Measurements from ENCODE around the gene ADGRB3. TPM values are rescaled to one million over a fixed set of nuclear protein-coding genes. Genes with fewer than 3 reads are reported as not detected.

The ADGRB3 gene
- total and polyA plus RNA-seq, 10 of the 15 experiments (the other 5 are each of a cell fraction or from before 2014, with no cell fraction given), result 0.03 to 0.06 TPM; not detected in 8

DNA sequence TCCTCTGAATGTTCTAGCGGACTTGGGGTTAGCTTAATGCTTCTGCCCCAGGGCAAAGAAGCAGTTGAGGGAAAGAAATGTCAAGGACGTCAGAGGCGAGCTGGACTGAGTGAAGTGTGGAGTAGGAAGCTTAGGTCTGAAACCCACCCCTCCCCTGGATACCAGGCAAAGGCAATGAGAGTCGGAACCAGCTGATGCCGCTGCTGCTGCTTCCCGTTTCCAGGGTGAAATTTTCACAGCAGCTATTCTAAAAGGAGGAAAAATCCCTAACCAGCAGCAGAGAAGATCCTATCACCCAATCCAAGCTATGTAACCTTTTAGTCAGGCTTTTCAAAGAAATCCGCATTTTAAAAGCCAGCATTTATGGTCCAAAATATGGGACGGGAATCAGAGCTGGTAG is 597.4 kb downstream of the ADGRB3 start:
- Histone ChIP-seq H3K27ac (ENCODE audit: control insufficient read depth, insufficient read depth) (no peak overlapping the region), H2AFZ (ENCODE audit: control insufficient read depth, low read depth, low read length) (no peak overlapping the region), H3K79me2 (ENCODE audit: control insufficient read depth, insufficient read depth, low read length) (no peaks in the 10 kb centered on the region), H3K27me3 (replicated peaks in 1 of 2; ENCODE audit: control insufficient read depth in 2 of 2, insufficient read depth in 2 of 2, low read length in 1 of 2) (no peaks in the 10 kb centered on the region), H3K36me3 (ENCODE audit: control insufficient read depth in 2 of 2, insufficient read depth in 2 of 2, low read length in 1 of 2) (no peaks in the 10 kb centered on the region), H3K9ac (ENCODE audit: control insufficient read depth, insufficient read depth, low read length) (no peak overlapping the region), H4K20me1 (ENCODE audit: control insufficient read depth, insufficient read depth) (no peaks in the 10 kb centered on the region), H3K9me3 (replicated peaks; ENCODE audit: control insufficient read depth, insufficient read depth, low read length) (no peaks in the 10 kb centered on the region), H3K4me3 (no peak overlapping the region), H3K4me2 (ENCODE audit: control insufficient read depth, insufficient read depth) (no peak overlapping the region), H3K4me1 (ENCODE audit: control insufficient read depth, insufficient read depth, low read length) (no peaks in the 10 kb centered on the region)
- ChIA-PET POLR2A (no interaction called here), CTCF (no interaction called here), SMC1A (ENCODE audit: uncharacterized antibody, unreplicated experiment) (no interaction called here), RAD21 (ENCODE audit: unreplicated experiment) (no interaction called here)
- in situ Hi-C loops (cut with MboI), result no loop called here
- FAIRE-seq (no peak), ATAC-seq (no peak), DNase-seq (ENCODE audit: low read depth, low spot score) (no peak)
- BruUV-seq (replicated peaks), result no TSS peak
- 2% methylated on average over 8 of the region's 8 CpGs for WGBS (ENCODE audit: insufficient coverage, insufficient replicate concordance, low lambda C conversion rate, missing lambda C conversion rate)
- TF ChIP-seq, protein P1, sequence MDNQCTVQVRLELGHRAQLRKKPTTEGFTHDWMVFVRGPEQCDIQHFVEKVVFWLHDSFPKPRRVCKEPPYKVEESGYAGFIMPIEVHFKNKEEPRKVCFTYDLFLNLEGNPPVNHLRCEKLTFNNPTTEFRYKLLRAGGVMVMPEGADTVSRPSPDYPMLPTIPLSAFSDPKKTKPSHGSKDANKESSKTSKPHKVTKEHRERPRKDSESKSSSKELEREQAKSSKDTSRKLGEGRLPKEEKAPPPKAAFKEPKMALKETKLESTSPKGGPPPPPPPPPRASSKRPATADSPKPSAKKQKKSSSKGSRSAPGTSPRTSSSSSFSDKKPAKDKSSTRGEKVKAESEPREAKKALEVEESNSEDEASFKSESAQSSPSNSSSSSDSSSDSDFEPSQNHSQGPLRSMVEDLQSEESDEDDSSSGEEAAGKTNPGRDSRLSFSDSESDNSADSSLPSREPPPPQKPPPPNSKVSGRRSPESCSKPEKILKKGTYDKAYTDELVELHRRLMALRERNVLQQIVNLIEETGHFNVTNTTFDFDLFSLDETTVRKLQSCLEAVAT (IDR thresholded peaks at IDR 0.05), result no peak
- TF ChIP-seq, protein P2, sequence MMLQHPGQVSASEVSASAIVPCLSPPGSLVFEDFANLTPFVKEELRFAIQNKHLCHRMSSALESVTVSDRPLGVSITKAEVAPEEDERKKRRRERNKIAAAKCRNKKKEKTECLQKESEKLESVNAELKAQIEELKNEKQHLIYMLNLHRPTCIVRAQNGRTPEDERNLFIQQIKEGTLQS (IDR thresholded peaks at IDR 0.05; ENCODE audit: borderline replicate concordance, extremely low read depth, low read depth, low read length), result no peak
- TF ChIP-seq NFIC (IDR thresholded peaks at IDR 0.05; ENCODE audit: low read depth, low read length), result no peak
- TF ChIP-seq EZH2 (IDR thresholded peaks at IDR 0.05; ENCODE audit: borderline replicate concordance, control insufficient read depth, low read depth, low read length), result no peak
- TF ChIP-seq, protein P3, sequence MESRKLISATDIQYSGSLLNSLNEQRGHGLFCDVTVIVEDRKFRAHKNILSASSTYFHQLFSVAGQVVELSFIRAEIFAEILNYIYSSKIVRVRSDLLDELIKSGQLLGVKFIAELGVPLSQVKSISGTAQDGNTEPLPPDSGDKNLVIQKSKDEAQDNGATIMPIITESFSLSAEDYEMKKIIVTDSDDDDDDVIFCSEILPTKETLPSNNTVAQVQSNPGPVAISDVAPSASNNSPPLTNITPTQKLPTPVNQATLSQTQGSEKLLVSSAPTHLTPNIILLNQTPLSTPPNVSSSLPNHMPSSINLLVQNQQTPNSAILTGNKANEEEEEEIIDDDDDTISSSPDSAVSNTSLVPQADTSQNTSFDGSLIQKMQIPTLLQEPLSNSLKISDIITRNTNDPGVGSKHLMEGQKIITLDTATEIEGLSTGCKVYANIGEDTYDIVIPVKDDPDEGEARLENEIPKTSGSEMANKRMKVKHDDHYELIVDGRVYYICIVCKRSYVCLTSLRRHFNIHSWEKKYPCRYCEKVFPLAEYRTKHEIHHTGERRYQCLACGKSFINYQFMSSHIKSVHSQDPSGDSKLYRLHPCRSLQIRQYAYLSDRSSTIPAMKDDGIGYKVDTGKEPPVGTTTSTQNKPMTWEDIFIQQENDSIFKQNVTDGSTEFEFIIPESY (IDR thresholded peaks at IDR 0.05), result no peak
- TF ChIP-seq, protein P4, sequence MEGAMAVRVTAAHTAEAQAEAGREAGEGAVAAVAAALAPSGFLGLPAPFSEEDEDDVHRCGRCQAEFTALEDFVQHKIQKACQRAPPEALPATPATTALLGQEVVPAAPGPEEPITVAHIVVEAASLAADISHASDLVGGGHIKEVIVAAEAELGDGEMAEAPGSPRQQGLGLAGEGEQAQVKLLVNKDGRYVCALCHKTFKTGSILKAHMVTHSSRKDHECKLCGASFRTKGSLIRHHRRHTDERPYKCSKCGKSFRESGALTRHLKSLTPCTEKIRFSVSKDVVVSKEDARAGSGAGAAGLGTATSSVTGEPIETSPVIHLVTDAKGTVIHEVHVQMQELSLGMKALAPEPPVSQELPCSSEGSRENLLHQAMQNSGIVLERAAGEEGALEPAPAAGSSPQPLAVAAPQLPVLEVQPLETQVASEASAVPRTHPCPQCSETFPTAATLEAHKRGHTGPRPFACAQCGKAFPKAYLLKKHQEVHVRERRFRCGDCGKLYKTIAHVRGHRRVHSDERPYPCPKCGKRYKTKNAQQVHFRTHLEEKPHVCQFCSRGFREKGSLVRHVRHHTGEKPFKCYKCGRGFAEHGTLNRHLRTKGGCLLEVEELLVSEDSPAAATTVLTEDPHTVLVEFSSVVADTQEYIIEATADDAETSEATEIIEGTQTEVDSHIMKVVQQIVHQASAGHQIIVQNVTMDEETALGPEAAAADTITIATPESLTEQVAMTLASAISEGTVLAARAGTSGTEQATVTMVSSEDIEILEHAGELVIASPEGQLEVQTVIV (IDR thresholded peaks at IDR 0.05; ENCODE audit: borderline replicate concordance, partially characterized antibody), result no peak
- no peak for TF ChIP-seq TAF1 (IDR thresholded peaks at IDR 0.05; ENCODE audit: borderline replicate concordance, low read depth, low read length)
- TF ChIP-seq, protein P5, sequence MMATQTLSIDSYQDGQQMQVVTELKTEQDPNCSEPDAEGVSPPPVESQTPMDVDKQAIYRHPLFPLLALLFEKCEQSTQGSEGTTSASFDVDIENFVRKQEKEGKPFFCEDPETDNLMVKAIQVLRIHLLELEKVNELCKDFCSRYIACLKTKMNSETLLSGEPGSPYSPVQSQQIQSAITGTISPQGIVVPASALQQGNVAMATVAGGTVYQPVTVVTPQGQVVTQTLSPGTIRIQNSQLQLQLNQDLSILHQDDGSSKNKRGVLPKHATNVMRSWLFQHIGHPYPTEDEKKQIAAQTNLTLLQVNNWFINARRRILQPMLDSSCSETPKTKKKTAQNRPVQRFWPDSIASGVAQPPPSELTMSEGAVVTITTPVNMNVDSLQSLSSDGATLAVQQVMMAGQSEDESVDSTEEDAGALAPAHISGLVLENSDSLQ (IDR thresholded peaks at IDR 0.05), result no peak
- no peak for TF ChIP-seq TARDBP (IDR thresholded peaks at IDR 0.05; ENCODE audit: borderline replicate concordance)
- no peak for TF ChIP-seq HDAC6 (IDR thresholded peaks at IDR 0.05; ENCODE audit: unreplicated experiment)
- TF ChIP-seq TBL1XR1 (IDR thresholded peaks at IDR 0.05; ENCODE audit: low read depth, low read length), result no peak
- TF ChIP-seq SMAD5 (IDR thresholded peaks at IDR 0.05; ENCODE audit: low read depth), result no peak
- TF ChIP-seq CBX3 (IDR thresholded peaks at IDR 0.05; ENCODE audit: borderline replicate concordance, low read depth), result no peak
- no peak for TF ChIP-seq ASH2L (IDR thresholded peaks at IDR 0.05; ENCODE audit: borderline replicate concordance, low read depth)
- no peak for TF ChIP-seq NR2C2 (IDR thresholded peaks at IDR 0.05; ENCODE audit: borderline replicate concordance, control insufficient read depth, insufficient read length, low read depth)
- TF ChIP-seq, protein P6, sequence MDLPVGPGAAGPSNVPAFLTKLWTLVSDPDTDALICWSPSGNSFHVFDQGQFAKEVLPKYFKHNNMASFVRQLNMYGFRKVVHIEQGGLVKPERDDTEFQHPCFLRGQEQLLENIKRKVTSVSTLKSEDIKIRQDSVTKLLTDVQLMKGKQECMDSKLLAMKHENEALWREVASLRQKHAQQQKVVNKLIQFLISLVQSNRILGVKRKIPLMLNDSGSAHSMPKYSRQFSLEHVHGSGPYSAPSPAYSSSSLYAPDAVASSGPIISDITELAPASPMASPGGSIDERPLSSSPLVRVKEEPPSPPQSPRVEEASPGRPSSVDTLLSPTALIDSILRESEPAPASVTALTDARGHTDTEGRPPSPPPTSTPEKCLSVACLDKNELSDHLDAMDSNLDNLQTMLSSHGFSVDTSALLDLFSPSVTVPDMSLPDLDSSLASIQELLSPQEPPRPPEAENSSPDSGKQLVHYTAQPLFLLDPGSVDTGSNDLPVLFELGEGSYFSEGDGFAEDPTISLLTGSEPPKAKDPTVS (IDR thresholded peaks at IDR 0.05; ENCODE audit: low read depth, low read length), result no peak
- intact Hi-C loops (cut with micrococcal nuclease; ENCODE audit: unreplicated experiment), result no loop called here
